ENCODE results near the gene NACA.
"Not testable (repeated sequence)": the region's sequence is repeated elsewhere in the genome, so short reads cannot be mapped to it uniquely, and the experiment has no call there.

NACA gene

GRCh38 chr12:56751712-56752598 lies 26.9 kb upstream of the NACA start, which contains the start of gene PRIM1:
TSS of gene PRIM1 (minus strand) at chr12:56752323. CDS start at chr12:56752298, 25 bp downstream.
- peak; percentile 39 for DNase-seq (ENCODE audit: extremely low read depth, low read depth)
- no peak for TF ChIP-seq CTCF (IDR thresholded peaks at IDR 0.05; ENCODE audit: low read depth, low read length)

- not testable (repeated sequence) for DNase-seq (ENCODE audit: extremely low read depth, low read depth)
These were observed 25.5 kb upstream of the NACA start for GRCh38 chr12:56750596-56750995.

- no peak for DNase-seq (ENCODE audit: extremely low read depth, low read depth)
- TF ChIP-seq CTCF (IDR thresholded peaks at IDR 0.05; ENCODE audit: low read depth, low read length): no peak
These were observed 24.8 kb upstream of the NACA start for GRCh38 chr12:56749853-56750252.

- no peak for DNase-seq (ENCODE audit: extremely low read depth, low read depth)
- no peak for TF ChIP-seq CTCF (IDR thresholded peaks at IDR 0.05; ENCODE audit: low read depth, low read length)
These were observed 24.3 kb upstream of the NACA start for GRCh38 chr12:56749359-56749758.

- no peak for TF ChIP-seq CTCF (IDR thresholded peaks at IDR 0.05; ENCODE audit: low read depth, low read length)
These were observed 3.2 kb upstream of the NACA start for GRCh38 chr12:56728139-56728861.

GRCh38 chr12:56726196-56726675 lies 1.1 kb upstream of the NACA start:
- not testable (repeated sequence) for DNase-seq (ENCODE audit: extremely low read depth, low read depth)

More at GRCh38 chr12:56728139-56728861, 3.2 kb upstream of the NACA start:
- no peak for DNase-seq (ENCODE audit: extremely low read depth, low read depth)

- no peak for DNase-seq (ENCODE audit: extremely low read depth, low read depth)
- no peak for TF ChIP-seq CTCF (IDR thresholded peaks at IDR 0.05; ENCODE audit: low read depth, low read length)
These were observed 614 bp upstream of the NACA start for GRCh38 chr12:56725723-56726102.

- no peak for DNase-seq (ENCODE audit: extremely low read depth, low read depth)
- TF ChIP-seq CTCF (IDR thresholded peaks at IDR 0.05; ENCODE audit: low read depth, low read length): no peak
These were observed 463 bp downstream of the NACA start for GRCh38 chr12:56724701-56724971.

Data from AG09319 (cell line).